BJ (cell line): ENCODE results near the gene FAM124A. TPM values are rescaled to one million over a fixed set of nuclear protein-coding genes. Genes with fewer than 3 reads are reported as not detected.

Experiments
- CTCF ChIA-PET: fragments of 350-600 bp; formaldehyde crosslinking; extraction: SDS; loops from one replicate; lab custom pipeline; 2021; ENCODE audit warnings: antibody characterized with exemption, inconsistent platforms; lab: Yijun Ruan, JAX
- POLR2A ChIA-PET: fragments of 300-600 bp; sonication (Branson Sonifier 250); formaldehyde crosslinking; extraction: SDS; loops from one replicate; lab custom pipeline; 2021; ENCODE audit warnings: antibody characterized with exemption; lab: Charles Lee
- DNase-seq: peaks from one replicate; pipeline ENCODE4 v3.0.0-alpha.2; 2011; ENCODE audit warnings: low read depth
- H3K27me3 ChIP-seq: 2 replicates; pipeline ENCODE4 v1.6.0; 2011; ENCODE audit warnings: low read length; ENCODE audit not compliant: control insufficient read depth, insufficient read depth
- H3K36me3 ChIP-seq: 2 replicates; pipeline ENCODE4 v1.5.1; 2011; ENCODE audit warnings: low read length; ENCODE audit not compliant: control insufficient read depth, insufficient read depth
- H3K4me3 ChIP-seq: 2 replicates; pipeline ENCODE4 v1.5.1; 2011; ENCODE audit warnings: low read depth, mild to moderate bottlenecking, control low read depth, low read length
- polyA plus RNA-seq: library from polyadenylated mRNA; depleted of rRNA; stranded (reverse); fragments of >200 nt; gene quantifications from 2 replicates; pipeline ENCODE4 v1.2.3, GENCODE V29; 2011
- TF ChIP-seq, protein P1 (sequence below): IDR thresholded peaks from 2 replicates; pipeline ENCODE4 v1.5.1; 2011; ENCODE audit warnings: low read depth, mild to moderate bottlenecking, control low read depth, inconsistent platforms, low read length, moderate library complexity; ENCODE audit not compliant: insufficient read depth

The FAM124A gene
- polyA plus RNA-seq, 1 experiment: 0.02 TPM

DNA sequence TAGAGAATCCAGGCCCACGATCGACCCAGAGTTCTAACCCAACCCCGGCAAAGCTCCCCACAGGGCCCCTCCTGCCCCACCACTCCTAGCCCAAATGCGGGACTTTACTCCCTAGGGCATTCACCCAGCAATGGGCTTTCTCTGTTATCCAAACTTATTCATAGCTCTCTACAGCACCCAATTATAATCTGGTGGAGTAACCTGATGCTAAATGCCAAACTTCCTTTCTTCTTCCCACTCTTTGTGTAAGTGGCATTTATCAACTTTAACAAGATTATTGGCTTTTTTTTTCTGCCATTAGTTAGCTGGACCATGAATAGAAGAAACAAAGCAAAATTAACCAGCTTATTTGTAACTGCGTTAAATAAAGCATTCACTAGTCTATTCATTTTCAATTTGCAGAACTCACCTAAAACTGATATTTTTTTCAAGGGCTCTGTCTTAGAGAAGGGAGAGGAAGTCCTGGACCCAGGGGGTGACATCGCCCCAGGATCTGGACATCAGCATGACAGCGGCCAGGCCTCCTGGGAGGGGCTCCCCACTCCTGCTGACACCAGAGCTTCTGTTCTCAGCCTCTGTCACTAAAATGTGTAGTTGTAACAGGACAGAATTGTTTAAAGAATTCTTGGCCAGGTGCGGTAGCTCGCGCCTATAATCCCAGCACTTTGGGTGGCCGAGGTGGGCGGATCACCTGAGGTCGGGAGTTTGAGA lies 1.5 kb downstream of the FAM124A start:
- Histone ChIP-seq H3K27me3 (peaks cover 25% of the 10 kb centered on the region), H3K4me3 (no peak overlapping the region), H3K36me3 (no peaks in the 10 kb centered on the region)
- ChIA-PET POLR2A (no interaction called here), CTCF (interaction anchor here (0.6 to 2.6 kb wide), 6 partner anchors 10 to 1116 kb away, joined by 3 to 16 read pairs (median 4); no protein-coding TSS in a partner anchor)
- TF ChIP-seq, protein P1, sequence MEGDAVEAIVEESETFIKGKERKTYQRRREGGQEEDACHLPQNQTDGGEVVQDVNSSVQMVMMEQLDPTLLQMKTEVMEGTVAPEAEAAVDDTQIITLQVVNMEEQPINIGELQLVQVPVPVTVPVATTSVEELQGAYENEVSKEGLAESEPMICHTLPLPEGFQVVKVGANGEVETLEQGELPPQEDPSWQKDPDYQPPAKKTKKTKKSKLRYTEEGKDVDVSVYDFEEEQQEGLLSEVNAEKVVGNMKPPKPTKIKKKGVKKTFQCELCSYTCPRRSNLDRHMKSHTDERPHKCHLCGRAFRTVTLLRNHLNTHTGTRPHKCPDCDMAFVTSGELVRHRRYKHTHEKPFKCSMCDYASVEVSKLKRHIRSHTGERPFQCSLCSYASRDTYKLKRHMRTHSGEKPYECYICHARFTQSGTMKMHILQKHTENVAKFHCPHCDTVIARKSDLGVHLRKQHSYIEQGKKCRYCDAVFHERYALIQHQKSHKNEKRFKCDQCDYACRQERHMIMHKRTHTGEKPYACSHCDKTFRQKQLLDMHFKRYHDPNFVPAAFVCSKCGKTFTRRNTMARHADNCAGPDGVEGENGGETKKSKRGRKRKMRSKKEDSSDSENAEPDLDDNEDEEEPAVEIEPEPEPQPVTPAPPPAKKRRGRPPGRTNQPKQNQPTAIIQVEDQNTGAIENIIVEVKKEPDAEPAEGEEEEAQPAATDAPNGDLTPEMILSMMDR: no peak
- DNase-seq: no peak

DNA sequence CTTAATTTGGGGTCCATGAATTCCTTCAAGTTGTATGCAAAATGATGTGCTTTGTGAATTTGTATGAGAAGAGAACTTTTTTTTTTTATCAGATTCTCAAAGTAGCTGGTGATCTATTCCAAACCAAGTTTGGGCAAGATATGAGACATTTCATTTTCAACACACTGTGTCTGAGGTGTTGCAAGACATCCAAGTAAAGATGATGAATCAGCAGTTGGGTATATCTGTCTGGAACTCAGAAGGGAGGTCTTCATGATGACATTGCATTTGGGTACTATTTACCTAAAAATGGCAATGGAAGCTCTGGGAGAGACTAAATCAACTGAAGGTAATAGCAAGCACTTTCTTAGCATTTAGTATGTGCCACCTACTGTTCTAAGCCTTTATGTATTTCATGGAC lies 2.8 kb downstream of the FAM124A start:
- TF ChIP-seq, protein P1: no peak
- H3K4me3 ChIP-seq: no peak overlapping the region
- peaks cover 25% of the 10 kb centered on the region for H3K27me3 ChIP-seq
- ChIA-PET POLR2A (no interaction called here), CTCF (interaction anchor here (0.6 to 2.6 kb wide), 6 partner anchors 12 to 182 kb away, joined by 3 to 16 read pairs (median 4); no protein-coding TSS in a partner anchor)
- no peaks in the 10 kb centered on the region for H3K36me3 ChIP-seq
- no peak for DNase-seq

DNA sequence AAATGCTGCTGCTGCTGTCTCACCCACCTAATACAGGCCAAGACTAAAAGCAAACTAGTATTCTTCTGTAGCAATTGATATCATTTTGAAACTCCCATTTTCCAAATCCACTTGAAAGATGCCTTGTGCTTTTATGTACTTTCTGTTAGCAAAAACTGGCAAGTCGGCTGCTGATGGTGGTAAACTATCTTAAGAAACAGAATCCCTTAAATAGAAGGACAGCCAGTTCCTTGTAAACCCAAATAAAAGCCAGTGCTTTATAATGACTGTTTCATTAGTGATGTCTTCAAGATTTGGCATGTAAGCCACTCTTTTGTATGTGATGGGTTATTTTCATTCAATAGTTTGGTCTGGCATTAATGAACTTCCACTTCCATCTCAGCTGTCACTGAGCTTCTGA lies 5.2 kb downstream of the FAM124A start:
- Histone ChIP-seq H3K4me3 (no peak overlapping the region), H3K27me3 (peaks cover 19% of the 10 kb centered on the region), H3K36me3 (no peaks in the 10 kb centered on the region)
- ChIA-PET CTCF (interaction anchor here (0.9 to 1.0 kb wide), 2 partner anchors 14 to 21 kb away, joined by 3 read pairs; no protein-coding TSS in a partner anchor), POLR2A (no interaction called here)
- TF ChIP-seq, protein P1: no peak
- no peak for DNase-seq

DNA sequence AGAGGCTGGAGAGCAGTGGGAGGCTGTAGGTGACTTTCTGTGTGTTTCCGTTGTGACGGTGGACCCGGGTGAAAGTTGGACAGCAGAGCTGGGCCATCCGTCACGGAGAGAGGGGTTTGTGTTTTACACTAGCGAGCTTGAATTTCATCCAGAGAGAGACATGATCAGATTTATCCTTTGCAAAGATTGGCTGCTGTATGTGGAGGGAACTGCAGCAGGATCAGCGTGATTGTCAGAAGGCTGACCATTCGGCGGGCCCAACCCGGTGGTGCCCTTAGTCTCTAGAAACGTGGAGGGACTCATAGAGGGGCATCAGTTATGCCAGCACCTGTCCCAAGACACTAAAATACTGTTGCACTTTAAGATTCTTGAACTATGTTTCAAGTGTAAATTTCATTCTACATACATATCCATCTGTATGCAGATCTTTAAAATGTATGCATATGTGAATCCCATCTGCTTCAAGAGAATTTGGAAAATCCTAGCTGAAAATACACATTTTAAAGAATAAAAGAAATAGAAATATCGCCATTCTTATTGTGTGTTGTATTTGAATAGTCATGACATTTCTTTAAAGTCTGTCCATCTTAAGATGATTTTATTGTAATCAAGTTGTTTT lies 7.0 kb downstream of the FAM124A start:
- CTCF ChIA-PET: interaction anchor here (1.0 kb wide), 2 partner anchors 22 to 57 kb away, joined by 3 to 4 read pairs; no protein-coding TSS in a partner anchor

DNA sequence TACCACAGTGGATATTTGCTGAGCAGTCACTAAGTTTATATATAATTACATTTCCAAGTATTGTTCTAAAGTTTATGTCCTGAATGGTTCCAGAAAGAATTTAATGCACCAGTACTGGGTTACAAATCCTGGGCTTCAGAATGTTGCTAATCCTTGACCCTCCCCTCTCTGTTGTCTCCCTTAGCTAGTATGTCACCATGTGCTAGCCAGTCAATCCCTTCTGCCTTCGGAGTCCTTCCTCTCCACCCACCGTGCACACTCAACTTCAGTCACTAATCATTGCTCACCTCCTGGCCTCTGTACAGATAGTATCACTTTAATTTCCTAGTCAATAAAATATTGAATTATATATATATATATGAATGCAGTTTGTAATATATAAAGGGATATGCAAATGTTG lies 7.5 kb downstream of the FAM124A start:
- DNase-seq: no peak
- H3K36me3 ChIP-seq: no peaks in the 10 kb centered on the region
- no peak overlapping the region for H3K4me3 ChIP-seq
- POLR2A ChIA-PET: no interaction called here
- CTCF ChIA-PET: interaction anchor here (1.0 kb wide), 1 partner anchor 56 kb away, joined by 3 read pairs; no protein-coding TSS in a partner anchor
- TF ChIP-seq, protein P1: no peak
- peaks cover 11% of the 10 kb centered on the region for H3K27me3 ChIP-seq

More for the DNA sequence above, 7.0 kb downstream of the FAM124A start:
- Histone ChIP-seq H3K4me3 (no peak overlapping the region), H3K27me3 (peaks cover 11% of the 10 kb centered on the region), H3K36me3 (no peaks in the 10 kb centered on the region)
- POLR2A ChIA-PET: no interaction called here
- DNase-seq: no peak
- TF ChIP-seq, protein P1: no peak
